IMR-90 (cell line): Measurements from ENCODE around the gene EHBP1.

Source experiments
- POLR2A ChIP-seq: IDR thresholded peaks from 2 replicates; pipeline ENCODE4 v1.6.1; 2012; ENCODE audit warnings: mild to moderate bottlenecking, low read depth, low read length
- RFX5 ChIP-seq: IDR thresholded peaks from 2 replicates; pipeline ENCODE4 v1.8.0; 2012; ENCODE audit warnings: low read depth, mild to moderate bottlenecking, low read length, moderate library complexity
- SMC3 ChIP-seq: fragments of 150-350 bp; IDR thresholded peaks from 2 replicates; pipeline ENCODE4 v1.6.1; 2016; ENCODE audit warnings: low read depth, mild to moderate bottlenecking, antibody characterized with exemption, low read length, moderate library complexity
- TF ChIP-seq, protein P1 (sequence below): conservative IDR thresholded peaks from 2 replicates; pipeline ENCODE4 v1.5.1; 2012; ENCODE audit warnings: mild to moderate bottlenecking, low read depth, low read length, improper control_type of control experiment

DNA sequence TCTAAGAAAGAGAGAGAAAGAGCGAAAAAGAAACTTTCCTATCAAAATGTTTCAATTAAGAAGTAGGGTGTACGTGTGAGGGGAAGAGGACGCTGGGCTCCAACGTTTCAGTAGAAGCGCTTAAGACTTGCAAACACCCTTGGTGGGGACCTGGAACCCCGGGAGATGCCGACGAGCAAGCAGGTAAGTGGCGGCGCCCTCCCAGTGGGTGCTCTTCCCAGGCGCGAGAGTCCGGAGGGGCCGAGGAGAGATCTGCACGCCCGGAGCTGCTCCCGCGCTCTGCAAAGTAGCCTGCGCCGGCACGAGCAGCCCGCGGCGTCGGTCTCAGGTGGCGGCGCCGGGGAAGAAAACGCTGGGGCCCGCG lies 344.4 kb downstream of the EHBP1 start:
- TF ChIP-seq RFX5 (no peak), POLR2A (no peak), SMC3 (no peak)
- TF ChIP-seq, protein P1, sequence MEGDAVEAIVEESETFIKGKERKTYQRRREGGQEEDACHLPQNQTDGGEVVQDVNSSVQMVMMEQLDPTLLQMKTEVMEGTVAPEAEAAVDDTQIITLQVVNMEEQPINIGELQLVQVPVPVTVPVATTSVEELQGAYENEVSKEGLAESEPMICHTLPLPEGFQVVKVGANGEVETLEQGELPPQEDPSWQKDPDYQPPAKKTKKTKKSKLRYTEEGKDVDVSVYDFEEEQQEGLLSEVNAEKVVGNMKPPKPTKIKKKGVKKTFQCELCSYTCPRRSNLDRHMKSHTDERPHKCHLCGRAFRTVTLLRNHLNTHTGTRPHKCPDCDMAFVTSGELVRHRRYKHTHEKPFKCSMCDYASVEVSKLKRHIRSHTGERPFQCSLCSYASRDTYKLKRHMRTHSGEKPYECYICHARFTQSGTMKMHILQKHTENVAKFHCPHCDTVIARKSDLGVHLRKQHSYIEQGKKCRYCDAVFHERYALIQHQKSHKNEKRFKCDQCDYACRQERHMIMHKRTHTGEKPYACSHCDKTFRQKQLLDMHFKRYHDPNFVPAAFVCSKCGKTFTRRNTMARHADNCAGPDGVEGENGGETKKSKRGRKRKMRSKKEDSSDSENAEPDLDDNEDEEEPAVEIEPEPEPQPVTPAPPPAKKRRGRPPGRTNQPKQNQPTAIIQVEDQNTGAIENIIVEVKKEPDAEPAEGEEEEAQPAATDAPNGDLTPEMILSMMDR, result no peak
